HG03159 (cell line): Measurements from ENCODE around the gene TUBG2.
"Not testable (repeated sequence)": the region's sequence is repeated elsewhere in the genome, so short reads cannot be mapped to it uniquely, and the experiment has no call there.

Experiments
- ATAC-seq: cut with Tn5 transposase; IDR thresholded peaks from one replicate; pipeline ENCODE4 v1.9.1; 2021; ENCODE audit warnings: mild to moderate bottlenecking, moderate library complexity; ENCODE audit not compliant: unreplicated experiment

TUBG2 gene

DNA sequence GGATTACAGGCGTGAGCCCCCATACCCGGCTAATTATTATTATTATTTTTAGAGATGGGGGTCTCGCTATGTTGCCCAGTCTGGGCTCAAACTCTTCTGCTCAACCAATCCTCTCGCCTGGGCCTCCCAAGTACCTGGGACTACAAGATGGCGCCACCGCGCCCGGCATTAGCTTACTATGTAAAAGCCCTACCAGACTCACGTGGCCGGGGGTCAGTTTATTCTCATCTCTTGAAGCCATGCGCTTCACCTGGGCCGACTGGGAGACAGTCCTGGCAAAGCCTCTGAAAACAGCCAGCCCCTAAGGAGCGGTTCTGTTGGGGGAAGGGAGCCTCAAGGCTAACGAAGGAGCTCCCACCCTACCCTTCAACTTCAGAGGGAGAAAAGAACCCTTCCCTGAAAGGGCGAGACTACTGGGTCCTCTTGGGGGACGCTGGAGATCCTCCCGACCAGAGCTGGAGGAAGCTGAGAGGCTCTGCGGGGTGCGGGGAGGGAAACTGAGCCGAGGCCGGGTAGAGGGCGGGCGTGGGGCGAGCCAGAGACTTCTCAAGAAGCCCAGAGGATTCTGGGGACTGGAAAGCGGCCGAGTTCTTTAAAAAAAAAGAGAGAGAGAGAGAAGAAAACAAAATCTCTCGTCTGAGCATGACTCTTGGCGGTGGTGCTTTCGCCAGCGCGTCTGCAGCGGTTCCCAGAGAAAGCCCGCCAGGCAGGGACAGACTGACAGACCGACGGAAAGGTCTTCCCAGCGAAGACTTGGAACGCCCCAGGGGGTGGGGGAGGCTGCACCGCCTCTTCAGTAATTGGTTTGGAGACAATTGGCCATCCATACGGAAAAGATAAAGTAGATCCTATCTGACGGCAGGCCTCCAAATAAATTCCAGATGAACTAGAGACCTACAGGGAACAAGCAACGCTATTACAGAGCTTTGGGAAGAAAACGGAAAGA lies 5.6 kb upstream of the TUBG2 start:
- ATAC-seq, result no peak

DNA sequence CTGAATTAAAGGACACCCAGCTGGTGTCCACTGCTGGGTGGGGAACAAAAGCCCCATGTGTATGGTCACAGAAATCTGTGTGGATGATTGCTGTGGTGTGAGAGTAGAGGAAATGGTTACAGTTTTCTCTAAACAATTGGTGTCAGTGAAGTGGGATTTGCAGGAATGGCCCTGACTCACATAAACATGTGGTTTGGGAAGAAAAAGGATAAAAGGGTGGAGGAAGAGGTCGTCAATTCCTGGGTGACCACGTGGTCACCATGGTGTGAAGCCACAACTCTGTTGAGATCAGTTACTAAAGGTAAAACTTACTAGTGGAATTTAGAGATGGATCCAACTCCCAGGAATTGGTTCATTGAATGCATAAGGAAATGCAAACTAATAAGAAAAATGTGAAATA lies 3.6 kb upstream of the TUBG2 start:
- ATAC-seq, result no peak

DNA sequence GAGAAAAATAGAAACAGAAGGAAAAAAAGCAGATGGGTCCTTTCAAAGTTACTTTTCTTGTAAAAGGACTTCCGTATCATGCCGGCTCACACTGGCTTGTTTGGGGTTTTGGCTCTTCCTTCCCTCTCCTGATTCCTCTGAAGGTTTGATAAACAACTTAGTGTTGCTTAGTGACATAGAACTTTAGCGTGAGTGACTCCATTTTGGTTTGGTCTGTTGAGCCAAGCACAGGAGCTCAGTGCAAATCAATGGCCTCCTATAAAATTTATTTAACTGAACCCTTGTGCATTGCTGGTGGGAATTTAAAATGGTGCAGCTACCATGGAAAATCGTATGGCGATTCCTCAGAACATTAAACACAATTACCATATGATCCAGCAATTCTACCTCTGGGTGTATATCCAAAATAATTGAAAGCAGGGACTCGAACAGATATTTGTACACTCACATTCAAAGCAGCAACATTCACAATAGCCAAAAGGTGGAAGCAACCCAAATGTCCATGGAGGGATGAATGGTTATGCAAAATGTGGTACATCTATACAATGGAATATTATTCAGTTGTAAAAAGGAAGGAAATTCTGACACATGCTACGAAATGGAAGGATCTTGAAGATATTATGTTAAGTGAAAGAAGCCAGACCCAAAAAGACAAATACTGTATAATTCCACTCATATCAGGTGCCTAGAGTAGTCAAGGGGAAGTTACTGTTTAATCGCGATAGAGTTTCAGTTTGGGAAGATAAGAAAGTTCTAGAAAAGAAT lies 1.1 kb upstream of the TUBG2 start:
- no peak for ATAC-seq

DNA sequence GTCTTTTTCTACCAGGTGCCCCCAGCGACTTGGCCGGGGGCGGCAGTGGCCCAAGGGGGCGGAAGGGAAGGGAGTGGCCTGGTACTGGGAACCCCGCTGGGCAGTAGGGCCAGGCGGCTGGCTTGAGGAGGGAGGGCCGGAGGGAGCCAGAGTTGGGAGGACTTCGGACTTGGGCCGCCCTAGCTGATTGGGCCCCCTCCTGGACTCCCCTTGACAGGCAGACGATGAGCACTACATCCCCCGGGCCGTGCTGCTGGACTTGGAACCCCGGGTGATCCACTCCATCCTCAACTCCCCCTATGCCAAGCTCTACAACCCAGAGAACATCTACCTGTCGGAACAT lies 819 bp downstream of the TUBG2 start:
- not testable (repeated sequence) for ATAC-seq

DNA sequence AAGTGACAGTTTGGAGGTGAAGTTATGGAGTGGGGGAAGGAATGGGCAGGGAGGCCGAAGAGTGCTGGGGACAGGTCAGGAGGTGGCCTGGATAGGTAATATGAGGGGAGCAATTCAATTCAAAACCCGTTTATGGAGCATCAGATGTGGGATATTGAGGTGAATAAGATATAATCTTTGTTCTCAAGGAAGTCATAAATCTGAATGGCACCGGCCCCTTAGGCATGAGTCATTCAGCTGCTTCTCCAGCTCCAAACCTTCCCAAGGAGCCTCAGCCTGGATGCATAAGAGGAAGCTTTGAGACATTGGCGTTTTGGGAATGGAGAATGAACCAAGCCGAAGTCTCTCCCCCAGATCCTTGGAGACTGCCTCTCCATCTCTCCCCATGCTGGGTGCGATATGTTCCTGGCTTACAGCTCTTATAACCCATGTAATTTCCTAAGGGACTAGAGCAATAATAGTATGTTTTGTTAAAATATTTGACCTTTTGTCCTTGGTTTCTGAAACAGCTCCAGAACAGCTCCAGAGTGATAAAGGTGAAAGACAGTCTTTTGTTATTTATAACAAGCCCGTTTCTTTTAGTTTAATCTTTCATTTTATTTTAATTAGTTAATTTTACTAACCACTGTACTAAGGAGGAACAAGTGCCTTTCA lies 1.7 kb downstream of the TUBG2 start:
- ATAC-seq, result no peak

DNA sequence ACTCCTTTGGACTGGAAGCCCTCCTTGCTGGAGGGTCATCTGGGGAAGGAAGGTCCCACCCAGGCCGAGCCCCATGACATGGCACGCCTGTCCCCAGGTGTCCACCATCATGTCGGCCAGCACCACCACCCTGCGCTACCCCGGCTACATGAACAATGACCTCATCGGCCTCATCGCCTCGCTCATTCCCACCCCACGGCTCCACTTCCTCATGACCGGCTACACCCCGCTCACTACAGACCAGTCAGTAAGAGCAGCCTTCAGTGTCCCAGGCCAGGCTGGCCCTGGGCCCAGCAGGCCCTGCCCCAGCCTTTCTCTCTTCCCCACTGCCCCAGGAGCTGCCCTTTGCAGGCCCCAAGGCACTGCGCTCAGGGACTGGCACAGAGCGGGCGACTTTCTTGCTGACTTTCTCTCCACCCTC lies 6.5 kb downstream of the TUBG2 start:
- ATAC-seq, result no peak

DNA sequence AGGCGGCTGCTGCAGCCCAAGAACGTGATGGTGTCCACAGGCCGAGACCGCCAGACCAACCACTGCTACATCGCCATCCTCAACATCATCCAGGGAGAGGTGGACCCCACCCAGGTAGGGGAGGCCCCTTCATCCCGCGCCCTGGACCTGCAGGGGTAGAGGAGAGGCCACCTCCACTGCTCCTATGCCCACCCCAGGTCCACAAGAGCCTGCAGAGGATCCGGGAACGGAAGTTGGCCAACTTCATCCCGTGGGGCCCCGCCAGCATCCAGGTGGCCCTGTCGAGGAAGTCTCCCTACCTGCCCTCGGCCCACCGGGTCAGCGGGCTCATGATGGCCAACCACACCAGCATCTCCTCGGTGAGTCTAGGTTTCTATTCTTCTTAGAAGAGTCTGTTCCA lies 7.0 kb downstream of the TUBG2 start:
- ATAC-seq, result not testable (repeated sequence)

DNA sequence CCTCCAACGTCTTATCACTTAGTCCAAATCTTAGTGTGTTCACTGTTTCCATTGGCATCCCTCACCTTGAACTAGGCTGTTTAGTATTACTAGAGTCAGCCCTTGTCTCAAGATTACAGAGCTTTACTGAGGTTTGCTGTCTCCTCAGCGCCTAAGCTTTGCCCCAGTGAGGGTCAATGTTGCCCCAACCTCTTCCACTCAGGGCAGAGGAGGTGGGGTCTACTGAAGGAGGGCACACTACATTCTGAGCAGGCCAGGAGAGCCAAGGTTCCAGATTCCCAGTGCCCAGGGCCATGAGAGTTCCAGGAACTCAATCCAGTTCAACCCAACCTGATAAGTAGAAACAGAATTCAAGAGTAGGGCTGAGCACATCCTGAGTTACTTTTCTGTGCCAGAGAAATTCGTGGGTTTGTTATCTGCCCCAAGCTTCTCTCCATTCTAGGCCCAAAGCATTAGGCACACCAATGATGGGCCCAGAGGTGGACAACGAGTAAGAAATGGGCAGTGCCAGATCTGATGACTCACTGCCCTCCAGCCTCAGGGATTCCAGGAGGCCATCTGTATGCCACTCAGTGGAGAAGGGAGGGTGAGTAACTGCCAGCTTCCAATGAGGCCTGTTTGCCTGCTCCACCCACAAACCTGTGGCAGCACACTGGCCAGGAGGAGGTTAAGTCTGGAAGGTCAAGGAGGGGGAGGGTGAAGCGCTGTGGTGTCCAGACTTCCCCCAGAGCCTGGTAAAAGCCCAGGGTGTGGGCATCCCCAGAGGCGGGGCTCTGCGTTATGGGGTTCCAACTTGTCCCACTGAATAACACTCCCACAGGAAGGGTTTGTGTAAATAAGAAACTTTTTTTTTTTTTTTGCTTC lies 8.2 kb downstream of the TUBG2 start:
- ATAC-seq, result no peak

DNA sequence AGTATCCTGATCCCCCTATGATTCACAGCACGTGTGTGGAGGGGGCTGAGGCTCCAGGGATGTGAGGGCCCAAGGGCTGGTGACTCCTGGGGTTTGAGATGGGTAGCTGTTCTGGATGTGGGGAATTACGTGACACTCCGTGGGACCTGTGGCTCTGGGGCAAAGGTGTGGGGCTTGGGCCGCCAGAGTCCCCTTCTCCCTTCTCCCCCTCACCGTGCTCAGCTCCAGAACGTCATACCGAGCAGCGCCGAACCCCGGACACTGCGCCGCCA lies 10.6 kb downstream of the TUBG2 start:
- ATAC-seq, result no peak

DNA sequence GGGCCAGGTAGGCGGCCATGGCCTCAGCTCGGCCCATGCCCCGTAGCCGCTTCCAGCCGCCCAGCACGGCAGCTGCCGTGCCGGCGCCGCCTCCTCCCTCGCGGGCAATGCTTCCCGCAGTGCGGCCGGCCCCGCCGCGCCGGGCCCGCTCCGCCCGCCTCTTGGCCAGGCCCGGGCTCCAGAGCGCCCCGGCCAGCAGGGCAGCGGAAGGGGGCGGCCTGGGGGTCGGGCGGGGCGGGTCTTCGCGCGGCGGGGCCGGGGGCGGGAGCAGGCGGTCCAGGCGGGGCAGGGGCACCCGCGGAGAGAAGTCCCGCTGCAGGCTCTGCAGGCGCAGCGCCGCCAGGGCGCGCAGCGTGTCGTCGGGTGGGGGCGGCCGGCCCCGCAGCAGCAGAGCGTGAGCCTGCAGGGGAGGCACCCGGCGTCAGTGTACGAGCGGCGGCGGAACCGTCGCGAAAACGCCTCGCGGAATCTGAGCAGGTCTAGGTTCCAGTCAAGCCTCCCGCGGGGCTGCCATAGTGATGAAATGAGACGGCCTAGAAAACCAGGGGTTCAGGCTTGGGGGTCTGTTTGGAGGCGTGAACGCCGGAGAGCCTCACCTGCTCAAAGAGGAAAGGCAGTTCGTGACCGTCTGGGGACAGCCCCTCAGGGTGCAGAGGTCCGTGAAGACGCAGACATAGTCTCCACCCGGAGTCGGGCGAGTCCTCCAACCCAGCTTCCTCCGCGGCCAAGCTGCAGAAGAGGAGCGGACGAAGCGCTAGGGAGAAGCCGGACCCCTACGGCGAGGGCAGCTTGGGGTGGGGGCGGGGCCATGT lies 11.1 kb downstream of the TUBG2 start:
- ATAC-seq, result no peak

DNA sequence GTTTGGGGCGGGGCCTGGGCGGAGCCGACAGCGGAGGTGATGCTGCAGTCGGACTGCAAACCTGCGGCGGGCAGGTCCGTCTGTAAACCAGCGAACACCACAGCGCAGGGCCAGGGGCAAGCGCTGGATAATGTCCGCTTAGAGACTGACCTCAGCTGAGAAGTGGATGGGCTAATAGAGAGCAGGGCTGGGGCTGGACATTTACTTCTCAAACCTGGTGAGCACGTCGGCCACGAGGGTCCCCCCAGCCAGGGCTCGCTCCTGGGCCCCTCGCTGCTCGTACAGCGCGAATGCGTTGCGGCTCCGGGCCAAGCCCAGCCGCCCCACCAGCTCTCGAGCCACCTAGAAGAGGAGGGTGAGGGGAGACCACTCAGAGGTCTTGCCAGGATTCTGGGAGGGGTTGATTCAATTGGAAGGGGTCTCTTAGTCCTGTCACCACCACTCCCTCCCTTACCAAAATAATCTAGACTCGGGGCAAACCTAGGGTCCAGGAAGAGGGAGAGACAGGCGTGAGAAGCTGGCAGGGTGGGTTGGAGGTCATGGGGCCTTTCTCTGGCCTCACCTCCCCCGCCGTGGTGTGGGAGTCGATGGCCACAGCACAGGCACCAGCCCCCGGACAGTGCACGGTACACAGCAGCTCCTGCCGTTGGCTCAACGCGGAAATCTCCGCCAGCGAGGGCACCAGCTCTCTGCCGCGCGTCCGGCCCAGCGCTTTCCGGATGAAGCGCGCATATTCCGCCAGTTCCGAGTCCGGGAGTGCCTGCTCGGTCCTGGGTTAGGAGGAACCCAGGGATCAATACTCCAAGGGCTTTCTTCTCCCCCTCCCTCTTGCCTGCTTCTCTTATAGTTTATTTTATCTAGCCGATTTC lies 11.9 kb downstream of the TUBG2 start:
- no peak for ATAC-seq

DNA sequence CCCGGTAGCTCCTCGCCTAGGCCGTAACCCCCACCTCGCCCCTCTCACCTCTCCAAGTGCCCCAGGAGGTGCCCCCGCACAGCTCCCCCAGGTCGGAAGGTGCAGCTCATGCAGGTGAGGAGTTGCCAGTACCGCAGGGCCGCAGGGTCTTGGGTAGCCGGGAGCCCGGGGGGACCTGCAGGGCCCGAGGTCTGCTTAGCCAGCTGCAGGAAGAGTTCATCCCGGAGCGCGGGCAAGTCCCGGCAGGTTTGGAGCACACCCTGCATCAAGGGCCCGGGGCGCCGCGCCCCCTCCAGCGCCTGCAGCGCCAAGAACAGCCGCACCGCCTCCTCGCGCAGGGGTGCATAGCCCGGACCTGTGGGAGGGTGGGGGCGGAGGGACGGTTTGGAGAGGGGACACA lies 13.0 kb downstream of the TUBG2 start:
- no peak for ATAC-seq

DNA sequence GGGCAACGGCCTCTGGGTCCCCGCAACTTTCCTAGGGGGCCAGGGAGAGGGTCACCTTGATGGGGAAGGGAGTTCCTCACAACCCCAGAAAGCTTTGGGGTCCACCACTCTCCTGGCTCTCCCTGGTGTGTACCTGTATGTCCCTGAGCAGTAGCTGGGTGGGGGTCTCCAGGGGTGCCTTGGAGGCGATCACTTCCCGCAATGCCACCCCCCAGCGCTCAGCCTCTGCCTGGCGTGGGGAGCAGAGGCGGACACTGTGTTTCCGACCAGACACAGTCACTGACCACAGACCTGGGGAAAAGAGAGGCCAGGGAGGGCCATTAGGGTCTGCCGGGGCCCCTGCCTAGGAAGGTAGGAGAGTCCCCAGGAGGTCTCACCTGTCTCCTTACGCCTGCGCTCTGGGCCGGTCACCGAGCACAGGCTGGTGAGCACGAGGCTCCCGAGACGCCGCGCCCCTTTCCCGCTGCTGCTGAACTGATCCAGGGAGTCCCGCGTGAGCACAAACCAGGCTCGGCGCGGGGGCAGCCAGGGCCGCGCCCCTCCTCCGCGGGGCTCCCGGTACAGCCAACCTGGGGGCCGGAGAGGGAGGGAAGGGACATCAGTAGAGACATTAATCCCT lies 14.3 kb downstream of the TUBG2 start:
- ATAC-seq, result no peak

DNA sequence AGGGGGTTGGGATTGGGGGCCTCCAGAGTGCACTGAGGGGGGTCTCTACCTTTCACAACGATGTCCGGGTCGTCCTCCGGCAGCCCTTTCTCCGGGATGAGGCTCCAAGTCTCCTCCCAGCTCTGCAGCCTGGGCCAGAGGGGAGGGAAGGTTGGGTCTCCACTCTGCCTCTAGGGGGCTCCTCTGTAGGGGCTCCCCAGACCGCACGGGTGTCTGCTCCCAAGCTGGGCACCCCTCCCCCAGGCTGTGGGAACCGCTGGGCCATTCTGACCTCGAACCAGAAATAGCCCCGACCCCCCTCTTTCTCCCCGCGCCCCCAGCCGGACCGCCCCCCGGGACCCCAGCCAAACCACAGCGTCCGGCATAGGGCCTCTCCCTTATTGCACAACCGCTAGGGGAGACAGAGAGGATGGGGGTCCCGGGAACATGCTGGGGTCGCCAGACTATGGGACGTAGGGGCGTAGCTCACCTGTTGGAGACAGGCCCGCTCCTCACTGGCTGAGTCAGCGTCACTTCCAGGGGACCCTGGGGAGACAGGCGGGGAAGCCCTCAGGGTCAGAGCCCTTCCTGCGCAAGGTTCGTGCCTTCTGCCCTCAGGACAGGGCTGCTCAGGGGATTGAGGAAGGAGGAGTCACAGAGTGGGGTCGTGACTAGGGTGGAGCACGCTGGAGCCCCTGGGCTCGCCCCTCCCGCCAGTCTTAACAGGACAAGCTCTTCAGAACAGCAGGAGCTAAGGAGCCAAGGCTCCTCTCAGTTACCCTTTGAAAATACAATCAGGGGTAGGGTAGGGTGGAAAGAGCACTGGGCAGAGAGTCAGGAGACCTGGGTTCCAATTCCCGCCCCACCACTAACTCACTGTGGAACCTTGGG lies 15.0 kb downstream of the TUBG2 start:
- ATAC-seq, result no peak

DNA sequence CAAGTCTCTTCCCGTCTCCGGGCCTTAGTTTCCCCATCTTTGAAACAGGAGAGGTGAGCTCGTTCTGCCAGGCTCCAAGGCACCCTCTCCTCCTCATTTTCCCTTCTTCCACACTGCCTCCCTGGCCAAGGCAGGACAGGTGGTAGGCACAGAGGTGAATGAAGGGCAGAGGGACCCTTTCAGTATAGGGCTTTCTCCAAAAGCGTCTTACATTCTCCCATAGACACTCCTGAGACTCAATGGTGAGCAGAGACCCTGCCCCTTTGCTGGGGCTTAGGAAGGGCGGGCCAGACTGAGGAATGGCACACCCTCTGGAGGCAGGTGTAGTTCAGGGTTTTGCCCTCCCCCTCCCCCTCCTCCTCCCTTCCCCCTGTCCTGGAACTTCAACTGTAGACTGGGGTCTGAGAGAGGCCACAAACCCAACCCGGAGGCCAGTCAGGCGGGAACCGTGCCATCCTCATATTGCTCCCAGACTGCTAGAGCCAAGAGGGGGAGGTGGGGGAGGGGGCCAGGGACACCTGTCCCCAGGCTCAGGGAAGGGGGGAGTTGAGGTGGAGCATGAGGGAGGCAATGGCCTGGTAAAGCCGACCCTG lies 15.8 kb downstream of the TUBG2 start:
- no peak for ATAC-seq

DNA sequence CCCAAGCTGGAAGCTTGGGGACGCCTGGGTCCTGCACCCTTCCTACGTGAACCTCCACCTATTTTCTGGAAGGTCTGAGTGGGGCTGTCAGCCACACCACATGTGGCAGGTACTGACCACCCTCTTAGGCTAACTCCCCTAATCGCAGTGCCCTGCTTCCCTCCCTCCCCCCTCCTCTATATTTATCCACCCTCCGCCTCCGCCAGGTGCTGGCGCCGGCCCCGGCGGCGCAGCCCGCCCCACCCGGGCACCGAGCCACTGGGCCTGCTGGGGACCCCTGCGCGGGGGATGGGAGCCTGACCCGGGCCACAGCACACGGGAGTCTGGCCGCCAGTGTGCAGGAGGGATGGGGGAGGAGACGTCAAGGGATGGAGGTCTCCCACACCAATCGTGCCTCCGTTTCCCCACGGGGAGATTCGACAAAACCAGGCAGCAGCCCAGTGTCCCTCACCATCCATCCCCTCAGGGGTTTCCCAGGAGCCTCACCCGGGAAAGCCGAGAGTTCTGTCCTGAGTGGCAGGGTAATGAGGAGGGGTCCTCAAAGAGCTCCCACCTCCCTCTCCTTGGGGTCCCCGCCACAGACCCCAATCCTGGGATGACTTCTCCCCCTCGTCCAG lies 16.4 kb downstream of the TUBG2 start:
- no peak for ATAC-seq

DNA sequence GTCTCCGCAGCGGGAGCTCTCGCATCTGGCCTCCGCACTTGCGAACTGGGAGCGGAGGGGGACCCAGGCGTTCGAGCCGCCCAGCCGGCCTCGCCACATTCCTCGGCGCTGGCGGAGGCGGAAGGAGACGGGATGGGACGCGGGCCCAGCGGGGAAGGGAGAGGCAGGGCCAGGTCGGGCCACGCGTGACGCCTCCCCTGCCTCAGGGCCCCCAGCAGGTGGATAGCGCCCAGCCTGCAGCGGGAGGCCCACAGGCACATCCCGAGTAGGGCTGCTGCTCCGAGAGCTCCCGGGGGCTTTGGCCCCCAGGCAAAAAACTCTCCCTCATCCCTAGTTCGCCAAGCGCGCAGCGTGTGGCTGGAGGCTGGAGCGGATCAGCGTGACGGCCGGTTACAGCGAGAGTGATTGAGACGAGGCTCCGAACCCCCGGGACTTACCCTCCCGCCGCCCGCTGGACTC lies 16.9 kb downstream of the TUBG2 start:
- no peak for ATAC-seq
